HG03378 (cell line): ENCODE results near the gene KRTAP12-3.
"Not testable (repeated sequence)": the region's sequence is repeated elsewhere in the genome, so short reads cannot be mapped to it uniquely, and the experiment has no call there.

Experiments used
- ATAC-seq: cut with Tn5 transposase; IDR thresholded peaks from one replicate; pipeline ENCODE4 v1.9.1; 2021; ENCODE audit warnings: mild to moderate bottlenecking, moderate library complexity; ENCODE audit not compliant: unreplicated experiment

The KRTAP12-3 gene

DNA sequence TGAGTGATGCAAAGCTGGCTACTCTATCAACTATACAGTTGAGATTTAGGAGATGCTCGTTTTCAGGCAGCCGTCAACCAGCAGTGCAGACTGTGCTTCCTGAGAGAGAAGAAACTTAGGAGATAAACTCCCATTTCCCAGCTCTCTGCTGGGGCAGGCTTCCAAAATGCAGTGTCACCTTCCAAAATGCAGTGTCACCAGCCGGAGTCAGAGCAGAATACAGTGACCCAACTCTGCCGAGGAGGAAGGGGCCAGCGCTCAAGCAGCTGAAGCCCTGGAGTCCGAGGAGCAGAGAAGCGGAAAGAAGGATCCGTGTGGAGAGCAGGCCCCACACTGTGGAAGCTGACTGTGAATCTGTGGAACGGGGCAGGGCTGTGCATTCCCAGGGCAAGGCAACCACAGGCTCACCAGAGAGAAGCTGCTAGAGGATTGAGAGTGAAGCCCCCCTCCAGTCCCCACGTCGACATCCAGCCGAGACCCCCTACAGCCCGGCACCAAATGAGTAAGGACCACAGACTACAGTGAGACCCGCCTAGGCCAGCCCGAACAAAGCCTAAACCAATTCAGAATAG is 24.9 kb downstream of the KRTAP12-3 start:
- ATAC-seq, result no peak

DNA sequence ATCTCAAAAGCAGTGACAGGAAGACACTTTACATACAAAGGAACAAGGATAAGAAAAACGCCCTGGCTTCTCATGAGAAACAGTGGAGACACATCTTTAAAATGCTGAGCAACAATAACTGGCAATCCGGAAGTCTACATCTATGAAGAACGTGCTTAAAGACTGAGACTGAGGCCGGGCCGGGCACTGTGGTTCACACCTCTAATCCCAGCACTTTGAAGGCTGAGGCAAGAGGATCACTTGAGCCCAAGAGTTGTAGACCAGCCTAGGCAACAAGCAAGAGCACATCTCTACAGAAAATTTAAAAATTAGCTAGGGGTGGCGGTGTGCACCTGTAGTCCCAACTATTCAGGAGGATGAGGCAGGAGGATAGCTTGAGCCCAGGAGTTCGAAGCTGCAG is 26.3 kb downstream of the KRTAP12-3 start:
- ATAC-seq, result no peak

DNA sequence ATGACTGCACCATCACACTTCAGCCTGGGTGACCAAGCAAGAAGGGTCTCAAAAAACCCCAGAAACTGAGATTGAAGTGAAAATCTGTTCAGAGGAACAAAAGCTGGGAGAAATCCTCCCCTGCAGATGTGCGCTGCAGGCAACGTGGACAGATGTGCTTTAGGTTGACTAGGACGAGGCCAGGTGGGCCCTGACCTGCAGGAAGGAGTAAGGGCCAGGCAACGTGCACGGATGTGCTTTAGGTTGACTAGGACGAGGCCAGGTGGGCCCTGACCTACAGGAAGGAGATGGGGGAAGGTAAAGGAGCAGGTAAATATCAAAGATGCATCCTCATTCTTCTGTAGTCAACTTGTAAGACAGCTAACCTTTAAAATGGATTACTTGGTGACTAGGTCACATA is 26.8 kb downstream of the KRTAP12-3 start:
- no peak for ATAC-seq

DNA sequence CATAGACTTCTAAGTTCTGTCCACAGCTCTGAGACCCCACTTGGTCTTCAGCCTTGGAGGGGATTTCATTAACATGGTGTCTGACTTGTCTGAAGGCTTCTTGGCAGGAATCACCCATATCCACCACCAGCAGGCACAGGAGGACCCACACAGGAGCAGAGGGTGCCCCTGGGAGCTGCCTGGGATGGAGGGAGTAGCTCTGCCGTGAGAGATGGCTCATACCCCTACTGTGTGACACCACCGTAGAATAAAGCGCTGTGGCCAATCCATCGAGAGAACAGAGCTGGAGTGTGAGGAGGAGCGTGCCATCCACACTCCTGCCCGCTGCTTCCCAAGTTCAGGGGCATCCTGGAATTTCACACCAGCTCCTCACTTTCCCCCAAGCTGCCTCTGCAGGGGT is 27.3 kb downstream of the KRTAP12-3 start:
- ATAC-seq, result not testable (repeated sequence)

DNA sequence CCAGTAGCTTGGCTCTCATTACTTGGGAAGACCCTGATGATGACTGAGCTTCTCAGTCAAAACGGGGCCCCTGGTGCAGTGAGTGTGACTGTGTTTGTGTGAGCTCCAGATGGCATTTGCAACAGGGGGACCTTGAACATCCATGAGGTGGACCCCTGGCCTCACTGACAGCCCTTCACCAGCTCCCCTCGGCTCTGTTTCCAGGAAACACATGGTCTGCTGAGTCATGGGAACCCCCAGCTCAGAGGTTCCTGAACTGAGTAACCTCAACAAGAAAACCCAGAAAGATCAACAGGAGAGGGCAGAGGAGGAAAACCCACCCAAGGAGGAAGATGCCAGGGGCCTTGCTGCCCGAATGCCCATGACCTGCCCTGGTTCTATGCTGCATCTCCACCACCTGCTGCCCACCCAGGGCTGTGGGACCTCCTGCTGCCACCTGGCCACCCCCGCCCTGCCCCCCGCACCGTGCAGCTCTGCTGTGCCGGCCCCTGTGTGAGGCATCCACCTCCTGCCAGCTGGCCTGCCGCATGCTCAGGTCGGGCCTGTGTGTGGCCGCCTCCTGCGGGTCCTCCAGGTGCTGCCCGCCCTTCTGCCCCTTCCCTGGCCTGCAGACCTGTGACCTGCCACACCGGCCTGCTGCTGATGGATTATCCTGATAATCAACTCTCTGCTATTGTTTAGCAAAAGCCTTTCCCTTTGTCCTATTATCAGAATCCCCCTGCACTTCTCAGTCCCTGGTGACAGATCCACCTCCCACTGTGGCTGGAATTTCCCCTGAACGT is 28.5 kb downstream of the KRTAP12-3 start:
- ATAC-seq, result no peak

DNA sequence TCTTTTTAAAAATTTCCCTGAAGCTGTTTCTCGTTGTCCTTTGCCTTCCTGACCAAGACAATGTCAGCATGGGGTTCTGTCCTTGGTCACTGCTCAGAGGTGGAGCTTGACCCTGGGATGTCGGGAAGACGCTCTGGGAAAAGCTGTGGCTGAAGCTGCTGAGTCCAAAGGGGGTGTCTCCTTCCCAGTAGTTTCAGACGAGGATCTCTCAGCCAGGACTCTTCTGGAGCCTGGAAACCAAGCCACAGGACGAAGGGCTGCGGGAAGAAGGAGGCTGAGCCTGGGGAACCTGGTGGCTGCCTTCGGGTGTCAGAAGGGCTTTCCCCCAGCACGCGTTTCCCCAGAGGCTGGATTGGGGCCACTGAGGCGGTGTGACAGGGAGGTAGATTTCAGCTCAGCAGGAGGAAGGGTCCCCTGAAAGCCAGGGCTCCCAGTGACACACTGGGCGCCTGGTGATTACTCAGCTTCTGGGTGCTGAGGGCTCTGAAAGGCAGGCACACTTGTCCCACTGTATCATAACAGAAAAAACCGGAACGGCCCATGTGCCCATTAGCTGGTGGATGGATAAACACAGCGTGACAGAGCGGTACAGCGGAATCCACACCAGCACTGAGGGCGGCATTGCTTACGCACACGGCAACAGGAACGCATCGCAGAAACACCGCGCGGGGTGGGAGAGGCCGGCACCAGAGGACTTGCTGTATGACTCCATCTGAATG is 29.3 kb downstream of the KRTAP12-3 start:
- ATAC-seq, result no peak

DNA sequence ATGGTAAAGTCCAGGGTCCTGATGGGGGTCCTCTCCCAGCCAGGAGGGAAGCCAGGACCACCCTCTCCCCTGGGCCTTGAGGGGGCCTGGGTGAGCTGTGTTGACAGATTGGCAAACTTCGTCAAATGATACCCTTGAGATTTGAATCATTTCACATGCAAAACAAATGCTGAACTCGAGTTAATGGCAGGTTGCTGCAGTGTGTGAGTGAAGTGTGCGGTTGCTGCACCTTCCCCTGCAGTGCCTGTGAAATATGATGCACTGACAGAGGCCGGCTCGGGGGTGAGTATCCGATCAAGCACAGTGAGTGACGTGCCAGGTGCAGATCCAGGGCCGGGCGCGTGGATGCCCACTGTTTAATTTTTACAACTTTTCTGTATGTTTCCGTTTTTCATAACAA is 29.9 kb downstream of the KRTAP12-3 start:
- no peak for ATAC-seq

DNA sequence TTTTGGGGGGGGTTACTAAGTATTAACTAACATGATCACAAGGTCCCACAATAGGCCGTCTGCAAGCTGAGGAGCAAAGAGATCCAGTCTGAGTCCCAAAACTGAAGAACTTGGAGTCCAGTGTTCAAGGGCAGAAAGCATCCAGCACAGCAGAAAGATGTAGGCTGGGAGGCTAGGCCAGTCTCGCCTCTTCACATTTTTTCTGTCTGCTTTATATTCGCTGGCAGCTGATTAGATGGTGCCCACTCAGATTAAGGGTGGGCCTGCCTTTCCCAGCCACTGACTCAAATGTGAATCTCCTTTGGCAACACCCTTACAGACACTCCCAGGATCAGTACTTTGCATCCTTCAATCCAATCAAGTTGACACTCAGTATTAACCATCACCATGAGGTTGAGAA is 32.0 kb downstream of the KRTAP12-3 start:
- ATAC-seq, result not testable (repeated sequence)

DNA sequence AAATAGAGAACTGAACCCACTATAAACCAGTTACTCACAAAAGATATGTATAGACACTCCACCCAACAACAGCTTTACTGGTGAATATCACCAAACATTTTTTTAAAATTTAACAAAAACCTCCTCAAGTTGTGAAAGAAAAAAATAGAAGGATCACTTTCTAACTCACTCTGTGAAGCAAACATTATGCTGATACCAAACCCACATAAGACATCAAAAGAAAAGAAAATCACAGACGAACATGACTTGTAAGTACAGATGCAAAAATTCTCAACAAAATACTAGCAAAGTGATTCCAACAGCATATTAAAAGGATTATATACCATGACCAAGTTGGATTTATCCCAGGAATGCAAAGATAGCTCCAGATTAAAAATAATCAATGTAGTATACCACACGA is 34.0 kb downstream of the KRTAP12-3 start:
- no peak for ATAC-seq

DNA sequence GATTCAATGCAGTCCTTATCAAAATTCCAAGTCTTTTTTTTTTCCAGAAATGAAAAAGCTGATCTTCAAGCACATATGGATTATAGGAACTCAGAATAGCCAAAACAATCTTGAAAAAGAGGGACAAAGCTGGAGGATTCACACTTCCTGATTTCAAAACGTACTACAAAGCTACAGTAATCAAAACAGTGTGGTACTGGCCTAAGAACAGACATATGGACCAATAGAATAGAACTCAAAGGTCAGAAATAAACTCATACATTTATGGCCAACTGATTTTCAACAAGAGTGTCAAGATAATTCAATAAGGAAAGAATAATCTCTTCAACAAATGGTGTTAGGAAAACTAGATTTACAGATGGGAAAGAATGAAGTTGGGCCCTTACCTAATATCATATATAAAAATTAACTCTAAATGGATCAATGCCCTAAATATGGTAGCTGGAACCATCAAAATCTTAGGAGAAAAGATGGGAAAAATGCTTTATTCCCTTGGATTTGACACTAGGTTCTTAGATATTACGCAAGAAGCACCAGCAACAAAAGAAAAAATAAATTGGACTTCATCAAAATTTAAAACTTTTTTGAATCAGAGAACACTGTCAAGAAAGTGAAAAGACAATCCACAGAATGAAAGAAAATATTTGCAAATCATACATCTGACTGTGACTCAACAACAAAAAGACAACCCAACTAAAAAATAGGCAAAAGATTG is 35.2 kb downstream of the KRTAP12-3 start:
- ATAC-seq, result no peak

DNA sequence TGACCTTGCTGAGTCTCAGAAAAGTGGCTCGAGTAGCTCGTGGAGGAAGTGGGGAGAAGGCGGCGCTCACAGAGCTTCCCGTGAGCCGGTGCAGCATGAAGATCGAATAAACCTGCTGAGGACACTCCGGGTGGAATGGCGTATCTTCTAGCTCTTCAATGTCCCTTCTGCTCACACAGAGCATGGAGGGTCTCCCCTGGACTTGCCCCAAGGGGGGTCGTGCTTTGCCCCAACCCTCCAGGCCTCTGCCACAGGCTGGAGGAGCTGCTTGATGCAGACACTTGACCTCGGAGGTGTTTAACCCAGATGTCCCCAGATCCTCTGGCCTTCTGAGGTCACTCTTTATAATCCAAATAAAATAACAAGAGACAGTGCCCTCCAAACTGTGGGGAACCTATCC is 37.0 kb downstream of the KRTAP12-3 start:
- ATAC-seq, result no peak

DNA sequence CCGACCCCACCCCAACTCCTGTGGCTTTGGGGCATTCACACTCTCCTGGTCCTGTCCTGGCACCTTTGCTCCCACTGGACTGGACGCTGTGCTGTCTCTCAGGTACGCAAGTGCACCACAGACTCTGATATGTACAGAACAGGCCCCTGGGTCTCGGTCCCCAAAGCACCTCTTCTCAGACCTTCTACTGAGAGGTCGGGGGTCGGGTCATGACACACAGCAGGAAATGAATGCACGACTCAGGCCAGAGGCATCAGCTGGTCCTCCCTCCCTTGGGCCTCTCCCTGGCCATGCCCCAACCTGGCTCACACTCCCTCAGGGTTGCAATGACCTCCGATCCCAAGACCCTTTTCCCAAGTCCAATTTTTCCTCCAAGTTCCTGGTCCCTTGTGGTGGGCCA is 37.5 kb downstream of the KRTAP12-3 start:
- no peak for ATAC-seq

DNA sequence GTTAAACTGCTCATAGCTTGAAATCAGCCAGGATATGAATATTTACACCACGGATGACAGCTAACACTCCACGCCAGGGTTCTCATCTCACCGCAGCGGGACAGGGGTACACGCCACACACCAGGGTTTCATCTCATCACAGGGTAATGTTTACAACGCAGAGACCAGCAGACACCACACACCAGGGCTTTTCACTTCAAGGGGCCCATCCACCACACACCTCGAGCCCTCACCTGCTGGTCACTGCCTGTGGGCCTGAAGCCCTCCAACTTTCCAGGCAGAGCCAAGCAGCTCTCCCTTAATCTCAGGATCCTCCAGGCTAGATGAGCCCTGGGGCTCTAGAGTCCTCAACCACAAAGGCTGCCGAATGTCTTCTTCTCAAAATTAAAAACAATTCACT is 37.9 kb downstream of the KRTAP12-3 start:
- no peak for ATAC-seq

DNA sequence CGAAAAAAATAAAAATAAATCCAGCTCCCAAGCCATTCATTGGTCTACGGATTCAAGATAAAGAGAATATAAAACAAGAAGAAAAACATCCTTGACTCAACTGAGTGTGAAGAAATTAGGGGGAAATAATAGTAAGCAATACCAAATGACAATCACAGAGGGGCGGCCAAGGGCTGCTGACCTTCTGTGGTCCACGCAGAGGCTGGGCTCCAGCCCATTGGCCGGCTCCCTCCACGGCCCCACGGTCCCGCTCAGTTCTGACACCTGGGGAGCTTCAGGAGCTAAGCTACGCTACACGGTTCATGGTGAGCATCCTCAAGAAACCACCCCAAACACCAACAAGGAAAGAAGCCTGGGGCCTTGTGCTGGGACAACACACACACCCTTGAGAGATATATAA is 38.8 kb downstream of the KRTAP12-3 start:
- ATAC-seq, result no peak

DNA sequence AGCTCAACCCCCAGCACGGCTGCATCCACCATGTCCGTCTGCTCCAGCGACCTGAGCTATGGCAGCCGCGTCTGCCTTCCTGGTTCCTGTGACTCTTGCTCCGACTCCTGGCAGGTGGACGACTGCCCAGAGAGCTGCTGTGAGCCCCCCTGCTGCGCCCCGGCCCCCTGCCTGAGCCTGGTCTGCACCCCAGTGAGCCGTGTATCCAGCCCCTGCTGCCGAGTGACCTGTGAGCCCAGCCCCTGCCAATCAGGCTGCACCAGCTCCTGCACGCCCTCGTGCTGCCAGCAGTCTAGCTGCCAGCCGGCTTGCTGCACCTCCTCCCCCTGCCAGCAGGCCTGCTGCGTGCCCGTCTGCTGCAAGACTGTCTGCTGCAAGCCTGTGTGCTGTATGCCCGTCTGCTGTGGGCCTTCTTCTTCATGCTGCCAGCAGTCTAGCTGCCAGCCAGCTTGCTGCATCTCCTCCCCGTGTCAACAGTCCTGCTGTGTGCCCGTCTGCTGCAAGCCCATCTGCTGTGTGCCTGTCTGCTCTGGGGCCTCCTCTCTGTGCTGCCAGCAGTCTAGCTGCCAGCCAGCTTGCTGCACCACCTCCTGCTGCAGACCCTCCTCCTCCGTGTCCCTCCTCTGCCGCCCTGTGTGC is 39.6 kb downstream of the KRTAP12-3 start, which contains the start of gene KRTAP10-12:
KRTAP10-12 (plus strand) TSS at position 1 of the 639 bp plus-strand sequence; CDS start at position 31, 30 bp downstream.
- ATAC-seq, result not testable (repeated sequence)

DNA sequence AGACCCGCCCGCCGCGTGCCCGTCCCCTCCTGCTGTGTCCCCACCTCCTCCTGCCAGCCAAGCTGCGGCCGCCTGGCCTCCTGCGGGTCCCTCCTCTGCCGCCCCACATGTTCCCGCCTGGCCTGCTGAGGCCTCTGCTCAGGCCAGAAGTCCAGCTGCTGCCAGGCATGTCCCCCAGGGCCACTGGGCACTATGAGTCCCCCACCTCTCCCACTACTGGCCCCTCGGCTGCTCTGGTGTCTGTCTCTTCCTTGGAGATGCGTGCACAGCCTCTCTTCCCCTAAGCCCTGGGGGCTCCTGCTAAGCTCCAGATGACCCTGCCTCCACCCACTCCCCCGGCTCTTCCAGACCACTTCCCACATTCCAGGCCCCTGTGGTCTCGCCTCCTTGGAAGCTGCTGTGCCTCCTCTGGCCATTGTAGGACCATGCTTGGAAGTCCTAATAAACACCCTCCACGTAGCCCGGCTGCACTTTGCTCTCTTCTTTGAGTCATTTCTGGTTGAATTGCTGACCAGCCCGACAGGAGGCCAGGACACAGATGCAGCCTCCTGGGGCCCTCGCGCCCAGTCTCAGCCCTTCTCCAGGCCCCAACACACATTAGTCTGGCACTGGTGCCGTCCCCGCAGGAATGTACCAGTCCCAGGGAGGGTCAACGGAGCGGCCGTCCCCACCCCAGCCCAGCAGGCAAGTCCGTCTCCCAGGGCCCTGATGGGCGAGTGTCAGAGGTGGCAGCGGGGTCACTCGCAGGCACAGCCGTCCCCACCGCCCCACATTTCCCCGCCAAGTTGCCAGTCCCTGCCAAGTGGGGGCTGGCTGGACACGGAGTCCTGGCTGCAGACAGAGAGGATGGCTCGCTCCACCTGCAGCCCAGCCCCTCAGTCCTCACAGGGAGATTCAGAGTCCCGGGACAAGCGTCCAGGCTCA is 40.3 kb downstream of the KRTAP12-3 start:
- no peak for ATAC-seq

DNA sequence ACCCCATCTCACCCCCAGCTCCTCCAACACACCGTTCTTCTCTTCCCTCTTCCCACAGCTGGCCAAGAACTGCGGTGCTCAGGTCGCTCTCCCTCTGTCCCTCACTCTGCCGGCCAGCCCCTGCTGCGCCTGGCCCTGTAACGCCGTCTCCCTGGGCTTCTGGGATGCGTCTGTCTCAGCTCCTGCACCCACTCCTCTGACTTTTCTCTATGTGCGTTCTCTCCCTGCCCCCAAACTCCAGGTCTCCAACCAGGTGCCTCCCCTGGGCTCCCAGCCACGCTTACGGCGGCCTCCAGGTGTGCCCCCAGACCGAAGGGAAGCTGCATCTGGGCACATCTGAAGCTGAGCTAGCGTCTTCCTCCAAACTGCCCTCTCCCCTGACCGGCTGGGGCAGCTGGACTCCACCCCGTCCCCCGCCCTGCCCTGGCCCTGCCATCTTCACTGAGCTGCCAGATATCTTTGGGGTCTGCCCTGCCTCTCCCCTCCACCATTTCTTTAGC is 41.8 kb downstream of the KRTAP12-3 start:
- ATAC-seq, result no peak

DNA sequence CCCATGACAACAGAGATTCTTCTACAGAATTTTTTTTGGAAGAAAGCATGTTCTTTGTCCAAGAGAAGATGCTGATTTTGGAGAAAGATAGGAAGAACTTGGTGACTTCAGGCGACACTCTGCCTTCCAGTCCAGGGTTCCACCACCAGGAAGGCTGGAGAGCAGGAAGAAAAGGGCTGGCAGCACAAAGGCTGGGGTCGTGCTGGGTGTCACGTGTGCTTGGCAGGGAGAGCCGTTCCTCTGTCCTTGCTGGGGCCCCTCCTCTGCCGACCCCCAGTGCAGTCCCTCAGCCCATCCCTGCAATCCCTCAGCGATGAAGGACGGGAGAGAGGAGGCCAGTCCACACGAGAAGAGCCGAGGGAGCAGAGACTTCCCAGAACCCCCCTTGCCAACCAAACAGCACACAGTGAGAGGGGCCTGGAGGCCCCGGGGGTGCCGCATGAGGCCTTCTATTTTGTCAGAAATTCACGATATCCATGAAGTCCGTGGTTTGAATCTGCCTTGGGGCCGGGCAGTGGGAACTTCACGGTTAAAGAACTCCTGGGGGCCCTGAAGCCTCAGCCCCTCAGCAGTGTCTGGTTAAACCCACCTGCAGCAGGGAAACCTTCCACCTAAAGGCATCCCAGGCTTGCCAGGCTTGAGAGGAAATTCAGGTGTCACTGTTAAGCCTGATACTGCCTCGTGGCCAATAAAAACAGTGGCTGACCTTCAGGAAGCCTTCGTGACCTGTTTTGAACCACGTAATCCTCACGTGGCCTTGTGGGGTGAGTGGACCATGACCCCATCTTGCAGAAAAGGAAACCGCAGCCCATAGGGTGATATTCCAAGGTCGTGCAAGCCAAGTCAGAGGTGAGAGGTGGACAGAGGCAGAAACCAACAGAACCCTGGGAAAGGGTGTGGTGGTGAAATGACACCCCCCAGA is 42.6 kb downstream of the KRTAP12-3 start:
- ATAC-seq, result no peak

DNA sequence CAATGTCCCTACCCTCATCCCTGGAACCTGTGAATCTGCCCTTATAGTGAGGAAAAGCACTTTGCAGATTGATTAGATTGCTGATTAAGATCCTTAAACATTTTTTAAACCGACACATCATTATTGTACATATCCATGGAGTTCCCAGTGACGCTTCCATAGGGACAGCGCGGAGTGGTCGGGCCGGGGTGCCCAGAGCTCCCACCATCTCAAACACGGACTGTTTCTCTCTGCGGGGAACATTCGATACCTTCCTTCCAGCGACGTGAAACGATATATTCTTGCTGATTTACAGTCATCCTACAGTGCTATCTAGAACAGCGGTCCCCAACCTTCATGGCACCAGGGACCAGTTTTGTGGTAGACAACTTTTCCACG is 43.3 kb downstream of the KRTAP12-3 start:
- no peak for ATAC-seq
